Vagina (tissue), 2 donors: Measurements from ENCODE around the gene NUP210L.

Experiments used
- CTCF ChIP-seq, 3 experiments: fragments of 450-650 bp in 2 of 3; fragments of 200-600 bp in 1 of 3; sonication (generic) in 1 of 3; IDR thresholded peaks; one replicate each; pipeline ENCODE4 v1.5.1; 2017 to 2019; ENCODE audit warnings: antibody characterized with exemption in 3 of 3, mild to moderate bottlenecking in 2 of 3, moderate library complexity in 2 of 3
- POLR2A ChIP-seq, 2 donors: fragments of 450-650 bp; IDR thresholded peaks; one replicate each; pipeline ENCODE4 v1.6.1; 2017; ENCODE audit warnings: antibody characterized with exemption in 2 of 2, mild to moderate bottlenecking in 2 of 2, moderate library complexity in 2 of 2

GRCh38 chr1:154006136-154006535 lies 148.7 kb downstream of the NUP210L start:
- TF ChIP-seq CTCF (IDR thresholded peaks at IDR 0.05) (no peak), POLR2A (IDR thresholded peaks at IDR 0.05) (no peak)
